Natural killer cell (primary cell): Measurements from ENCODE around the gene PITRM1. TPM values are rescaled to one million over a fixed set of nuclear protein-coding genes. Genes with fewer than 3 reads are reported as not detected.
A peak's percentile ranks its signal among the peaks of the same experiment; 100 is the strongest.

Source experiments
- ATAC-seq, 3 donors: fragments of 150-1000 bp in 2 of 3; fragments of 200-7000 bp in 1 of 3; cut with Tn5 transposase; 1 replicate in 1 of 3; 2 replicates in 2 of 3; pipeline ENCODE4 v1.10.0; 2021; ENCODE audit warnings: mild to moderate bottlenecking in 2 of 3, moderate library complexity in 2 of 3
- DNase-seq, 2 donors: peaks; one replicate each; pipeline versions ENCODE4 v3.0.0 to v3.0.0-alpha.2; 2013 to 2021; ENCODE audit warnings: mixed read lengths in 1 of 2
- H3K27ac ChIP-seq: one replicate; pipeline ENCODE4 v1.5.1; 2013; ENCODE audit warnings: mild to moderate bottlenecking, low read length
- H3K27me3 ChIP-seq: one replicate; pipeline ENCODE4 v1.6.1; 2013; ENCODE audit warnings: low read length; ENCODE audit not compliant: control insufficient read depth, insufficient read depth
- H3K36me3 ChIP-seq: one replicate; pipeline ENCODE4 v1.6.1; 2013; ENCODE audit warnings: low read length; ENCODE audit not compliant: control insufficient read depth, insufficient read depth
- H3K4me1 ChIP-seq: one replicate; pipeline ENCODE4 v1.6.1; 2013; ENCODE audit warnings: low read length; ENCODE audit not compliant: control insufficient read depth, insufficient read depth
- H3K4me3 ChIP-seq: one replicate; pipeline ENCODE4 v1.5.1; 2013; ENCODE audit warnings: low read length
- H3K9me3 ChIP-seq: one replicate; pipeline ENCODE4 v1.6.1; 2013; ENCODE audit warnings: low read length; ENCODE audit not compliant: control insufficient read depth, insufficient read depth
- H3K27ac Mint-ChIP-seq, 2 donors: one replicate each; pipeline ENCODE4 v1.8.0; 2022; ENCODE audit warnings: mild to moderate bottlenecking in 2 of 2, mixed read lengths in 2 of 2, moderate library complexity in 1 of 2
- H3K27me3 Mint-ChIP-seq, 2 donors: one replicate each; pipeline ENCODE4 v1.8.0; 2022; ENCODE audit warnings: low read depth in 2 of 2, mixed read lengths in 2 of 2
- H3K36me3 Mint-ChIP-seq: one replicate; pipeline ENCODE4 v1.8.0; 2022; ENCODE audit warnings: mixed read lengths
- H3K4me1 Mint-ChIP-seq, 2 donors: one replicate each; pipeline ENCODE4 v1.8.0; 2022; ENCODE audit warnings: mixed read lengths in 2 of 2
- H3K4me3 Mint-ChIP-seq: one replicate; pipeline ENCODE4 v1.8.0; 2022; ENCODE audit warnings: mild to moderate bottlenecking, moderate library complexity, mixed read lengths
- H3K9me3 Mint-ChIP-seq, 2 donors: one replicate each; pipeline ENCODE4 v1.8.0; 2022; ENCODE audit warnings: mixed read lengths in 2 of 2
- CTCF ChIP-seq: fragments of 200-600 bp; IDR thresholded peaks from one replicate; pipeline ENCODE4 v1.8.0; 2022; ENCODE audit warnings: antibody characterized with exemption
- WGBS: methylation state at CpG from one replicate; pipeline ENCODE4 v1.1.7; 2013; ENCODE audit warnings: missing lambda C conversion rate; ENCODE audit not compliant: insufficient coverage; 5-methylcytosine and 5-hydroxymethylcytosine counted together
- intact Hi-C: fragments of 100-400 bp; cut with micrococcal nuclease; formaldehyde crosslinking; loops from one replicate; pipeline ENCODE4 v1.14.2; 2022
- total RNA-seq, 4 donors: library from RNA; stranded (reverse); fragments of 120-200 nt in 1 of 4; gene quantifications; one replicate each; pipeline versions ENCODE4 v1.2.3 to v1.2.4, GENCODE V29; 2013 to 2022

The PITRM1 gene
- total RNA-seq, 3 donors from 2014 or later (not counting 1 experiment from before 2014, with no cell fraction given) = 67.1 to 89.0 (median 70.6) TPM

GRCh38 chr10:3143791-3144434 is 28.7 kb downstream of the PITRM1 start:
- Histone ChIP-seq H3K27me3 (no peaks in the 10 kb centered on the region), H3K27ac (no peak overlapping the region), H3K9me3 (no peaks in the 10 kb centered on the region), H3K36me3 (peaks cover 85% of the 10 kb centered on the region), H3K4me3 (no peak overlapping the region), H3K4me1 (no peaks in the 10 kb centered on the region)
- DNase-seq (no peak), ATAC-seq (no peak)
- H3K4me3 Mint-ChIP-seq = no peak overlapping the region
- H3K27me3 Mint-ChIP-seq = no peaks in the 10 kb centered on the region
- H3K27ac Mint-ChIP-seq = no peak overlapping the region
- WGBS = 98% methylated on average over 17 of the region's 19 CpGs
- H3K36me3 Mint-ChIP-seq = peaks cover 12% of the 10 kb centered on the region
- no peak for TF ChIP-seq CTCF
- intact Hi-C loops = no loop called here
- H3K4me1 Mint-ChIP-seq = peaks cover 0 to 4% of the 10 kb centered on the region in 2 donors
- no peaks in the 10 kb centered on the region for H3K9me3 Mint-ChIP-seq

- H3K27ac Mint-ChIP-seq = no peak overlapping the region
- no peaks in the 10 kb centered on the region for H3K4me1 ChIP-seq
- H3K4me3 Mint-ChIP-seq = no peak overlapping the region
- H3K9me3 ChIP-seq = no peaks in the 10 kb centered on the region
- peaks cover 16% of the 10 kb centered on the region for H3K36me3 Mint-ChIP-seq
- 97% methylated on average over 17 of the region's 17 CpGs for WGBS
- no peak for DNase-seq
- no peaks in the 10 kb centered on the region for H3K27me3 ChIP-seq
- TF ChIP-seq CTCF = no peak
- H3K4me1 Mint-ChIP-seq = peaks cover 0 to 4% of the 10 kb centered on the region in 2 donors
- H3K27me3 Mint-ChIP-seq = no peaks in the 10 kb centered on the region
- H3K4me3 ChIP-seq = no peak overlapping the region
- no peak overlapping the region for H3K27ac ChIP-seq
- H3K36me3 ChIP-seq = peaks cover 87% of the 10 kb centered on the region
- ATAC-seq = no peak
- H3K9me3 Mint-ChIP-seq = no peaks in the 10 kb centered on the region
- intact Hi-C loops = no loop called here
These were observed 29.2 kb downstream of the PITRM1 start for GRCh38 chr10:3143366-3143765.

DNA sequence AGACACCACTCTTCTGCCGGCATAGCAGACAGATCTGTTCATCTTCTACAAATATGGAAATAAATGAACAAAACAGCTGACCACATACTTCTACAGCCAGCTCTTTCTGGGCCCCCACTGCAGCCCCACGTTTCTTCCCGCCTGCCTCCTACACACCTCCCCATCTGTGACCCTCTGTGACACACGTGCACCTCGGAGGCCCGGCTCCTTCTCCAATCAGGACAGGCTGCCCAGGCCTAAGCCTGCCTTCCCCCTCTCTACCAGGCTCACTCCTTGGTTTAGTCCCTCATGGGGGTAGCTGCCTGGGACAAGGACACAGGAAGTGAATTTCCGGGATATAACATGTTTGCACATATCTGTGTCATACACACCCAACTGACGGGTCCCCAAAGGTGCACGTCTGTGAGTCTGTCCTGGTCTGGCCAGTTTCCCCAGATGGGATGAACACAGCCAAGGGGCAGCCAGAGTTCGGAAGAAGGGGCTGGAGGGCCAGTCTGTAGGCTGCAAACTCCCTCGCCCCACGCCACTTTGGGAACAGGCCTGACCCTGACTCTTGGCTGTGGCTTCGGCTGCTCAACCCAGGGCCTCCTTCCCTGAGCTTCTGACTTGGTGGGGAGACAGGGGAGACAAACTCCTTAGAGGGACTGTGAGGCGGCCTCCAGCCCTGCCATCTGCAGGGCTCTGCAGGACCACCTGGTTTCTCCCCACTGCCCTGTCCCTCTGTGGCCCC is 30.3 kb downstream of the PITRM1 start:
- TF ChIP-seq CTCF = no peak
- H3K9me3 Mint-ChIP-seq = no peaks in the 10 kb centered on the region
- Histone ChIP-seq H3K36me3 (peaks cover 89% of the 10 kb centered on the region), H3K27me3 (no peaks in the 10 kb centered on the region), H3K4me1 (no peaks in the 10 kb centered on the region), H3K9me3 (no peaks in the 10 kb centered on the region), H3K27ac (no peak overlapping the region), H3K4me3 (no peak overlapping the region)
- no peak overlapping the region for H3K4me3 Mint-ChIP-seq
- DNase-seq = no peak
- H3K27me3 Mint-ChIP-seq = no peaks in the 10 kb centered on the region
- peaks cover 0 to 4% of the 10 kb centered on the region in 2 donors for H3K4me1 Mint-ChIP-seq
- intact Hi-C loops = no loop called here
- ATAC-seq = no peak
- peaks cover 16% of the 10 kb centered on the region for H3K36me3 Mint-ChIP-seq
- H3K27ac Mint-ChIP-seq = peak overlapping the region in 1 of 2 donors; percentile 76
- WGBS = 96% methylated on average over 14 of the region's 14 CpGs
